ENCODE measurements around the gene STX7. TPM values are rescaled to one million over a fixed set of nuclear protein-coding genes. Genes with fewer than 3 reads are reported as not detected.
A peak's percentile ranks its signal among the peaks of the same experiment; 100 is the strongest.
"Not testable (repeated sequence)": the region's sequence is repeated elsewhere in the genome, so short reads cannot be mapped to it uniquely, and the experiment has no call there.

Gene STX7, protein sequence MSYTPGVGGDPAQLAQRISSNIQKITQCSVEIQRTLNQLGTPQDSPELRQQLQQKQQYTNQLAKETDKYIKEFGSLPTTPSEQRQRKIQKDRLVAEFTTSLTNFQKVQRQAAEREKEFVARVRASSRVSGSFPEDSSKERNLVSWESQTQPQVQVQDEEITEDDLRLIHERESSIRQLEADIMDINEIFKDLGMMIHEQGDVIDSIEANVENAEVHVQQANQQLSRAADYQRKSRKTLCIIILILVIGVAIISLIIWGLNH
- 10 to 100 TPM; 11.8 to 15.1 TPM for total RNA-seq

DNA sequence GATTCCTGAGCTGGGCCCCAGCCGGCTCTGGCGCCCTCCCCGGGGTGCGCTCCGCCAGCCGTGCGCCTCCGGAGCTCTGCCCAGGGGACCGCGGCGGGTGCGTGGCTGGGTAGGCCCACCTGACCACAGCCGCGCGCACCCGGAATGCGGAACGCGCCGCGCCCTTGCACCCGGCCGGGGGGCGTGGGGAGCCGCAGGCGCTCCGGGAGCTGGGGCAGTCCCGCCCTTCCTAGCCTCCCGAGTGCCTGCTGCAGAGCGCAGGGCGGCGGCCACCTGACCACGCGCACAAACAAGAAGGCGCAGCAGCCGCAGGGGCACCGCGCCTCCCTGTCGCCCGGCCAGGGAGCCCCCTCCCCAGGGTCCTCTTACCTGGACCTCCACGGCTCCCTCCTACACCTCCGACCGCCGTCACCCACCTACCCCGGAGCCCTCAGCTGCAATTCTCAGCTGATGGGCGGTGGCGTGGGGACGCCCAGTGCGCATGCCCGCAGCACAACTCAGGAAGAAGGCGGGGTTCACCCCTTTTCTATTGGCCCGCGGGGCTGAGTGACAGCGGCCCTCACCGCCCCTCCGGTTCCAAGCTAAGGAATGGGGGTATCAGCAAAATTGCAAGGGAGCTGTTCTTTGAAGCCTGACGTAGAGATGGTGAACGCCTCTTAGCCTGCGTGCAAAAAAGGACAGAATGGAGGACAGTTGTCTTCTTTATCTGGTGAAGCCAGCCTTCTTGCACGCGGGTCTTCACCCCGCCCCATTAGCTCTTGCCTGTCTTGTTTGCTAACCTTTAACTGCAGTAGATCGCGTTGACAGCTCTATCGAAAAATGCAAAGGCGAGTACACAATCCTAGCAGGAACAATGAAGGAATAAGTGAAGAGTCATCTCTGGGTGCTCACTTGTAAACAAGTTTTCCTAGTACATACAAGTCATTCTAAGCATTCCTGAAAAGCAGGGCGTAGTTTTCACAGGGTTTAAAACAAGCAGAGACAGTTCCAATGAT lies at the start of gene STX7:
STX7 (minus strand) TSS at position 479 of the 995 bp plus-strand sequence. CDS start 9,586 bp downstream, outside the sequence.
- intact Hi-C loops (cut with micrococcal nuclease), result no loop called here
- CTCF ChIA-PET, result interaction anchor here (0.8 to 2.9 kb wide), 11 partner anchors 12 to 450 kb away, joined by 3 to 21 read pairs (median 4); partner anchors contain the start of genes SLC18B1 and TAAR9
- Mint-ChIP-seq H3K27ac (peak within 1 kb of the TSS; percentile 87), H3K27me3 (peaks cover 1% of the 10 kb centered on the region), H3K4me1 (ENCODE audit: low read depth) (peaks cover 26% of the 10 kb centered on the region), H3K36me3 (ENCODE audit: low read depth) (peaks cover 3% of the 10 kb centered on the region), H3K9me3 (no peaks in the 10 kb centered on the region), H3K4me3 (peak within 1 kb of the TSS; percentile 89)
- POLR2A ChIA-PET, result interaction anchor here (0.6 to 0.7 kb wide), 3 partner anchors 285 to 1451 kb away, joined by 3 read pairs; partner anchors contain the start of gene SLC18B1
- peak; percentile 97 for ATAC-seq
- DNase-seq, result peak; percentile 86
- TF ChIP-seq, protein P1, sequence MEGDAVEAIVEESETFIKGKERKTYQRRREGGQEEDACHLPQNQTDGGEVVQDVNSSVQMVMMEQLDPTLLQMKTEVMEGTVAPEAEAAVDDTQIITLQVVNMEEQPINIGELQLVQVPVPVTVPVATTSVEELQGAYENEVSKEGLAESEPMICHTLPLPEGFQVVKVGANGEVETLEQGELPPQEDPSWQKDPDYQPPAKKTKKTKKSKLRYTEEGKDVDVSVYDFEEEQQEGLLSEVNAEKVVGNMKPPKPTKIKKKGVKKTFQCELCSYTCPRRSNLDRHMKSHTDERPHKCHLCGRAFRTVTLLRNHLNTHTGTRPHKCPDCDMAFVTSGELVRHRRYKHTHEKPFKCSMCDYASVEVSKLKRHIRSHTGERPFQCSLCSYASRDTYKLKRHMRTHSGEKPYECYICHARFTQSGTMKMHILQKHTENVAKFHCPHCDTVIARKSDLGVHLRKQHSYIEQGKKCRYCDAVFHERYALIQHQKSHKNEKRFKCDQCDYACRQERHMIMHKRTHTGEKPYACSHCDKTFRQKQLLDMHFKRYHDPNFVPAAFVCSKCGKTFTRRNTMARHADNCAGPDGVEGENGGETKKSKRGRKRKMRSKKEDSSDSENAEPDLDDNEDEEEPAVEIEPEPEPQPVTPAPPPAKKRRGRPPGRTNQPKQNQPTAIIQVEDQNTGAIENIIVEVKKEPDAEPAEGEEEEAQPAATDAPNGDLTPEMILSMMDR (IDR thresholded peaks at IDR 0.05), result no peak

DNA sequence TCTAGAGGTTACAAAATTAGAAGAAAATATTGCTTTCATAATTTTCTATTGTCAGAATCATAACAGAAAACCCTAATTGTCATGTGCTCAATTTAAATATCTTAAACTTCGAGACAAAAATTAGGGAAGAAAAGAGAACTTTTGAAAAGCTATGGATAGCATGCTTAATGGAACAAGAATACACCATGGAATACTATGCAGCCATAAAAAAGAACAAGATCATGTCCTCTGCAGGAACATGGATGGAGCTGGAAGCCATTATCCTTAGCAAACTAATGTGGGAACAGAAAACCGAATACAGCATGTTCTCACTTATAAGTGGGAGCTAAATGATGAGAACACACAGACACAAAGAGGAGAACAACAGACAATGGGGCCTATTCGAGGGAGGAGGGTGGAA lies 47.2 kb upstream of the STX7 start:
- H3K36me3 Mint-ChIP-seq (ENCODE audit: low read depth); ATAC-seq; POLR2A ChIA-PET; CTCF ChIA-PET; H3K4me3 Mint-ChIP-seq; H3K27ac Mint-ChIP-seq; H3K4me1 Mint-ChIP-seq (ENCODE audit: low read depth); DNase-seq; intact Hi-C loops (cut with micrococcal nuclease); H3K9me3 Mint-ChIP-seq: not testable (repeated sequence)
- H3K27me3 Mint-ChIP-seq, result peaks cover 24% of the 10 kb centered on the region

DNA sequence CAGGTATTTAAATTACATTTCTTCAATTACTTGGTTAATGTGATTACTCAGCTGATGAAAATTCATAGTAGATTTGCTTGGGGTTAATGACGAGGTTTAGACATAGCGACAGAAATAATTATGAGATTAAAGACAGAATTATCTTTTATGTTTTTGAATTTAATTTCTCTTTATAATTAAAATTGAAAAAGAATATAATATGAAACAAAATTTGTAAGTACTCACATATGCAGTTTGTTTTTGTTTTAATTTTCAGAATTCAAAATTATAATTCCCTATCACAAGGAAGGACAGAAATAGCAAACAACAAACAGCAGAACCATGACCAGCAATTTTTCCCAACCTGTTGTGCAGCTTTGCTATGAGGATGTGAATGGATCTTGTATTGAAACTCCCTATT lies 39.5 kb upstream of the STX7 start, which contains the start of gene TAAR8:
TAAR8 (plus strand) TSS at position 301 of the 400 bp plus-strand sequence; CDS start at position 322, 21 bp downstream.
- no peaks in the 10 kb centered on the region for H3K36me3 Mint-ChIP-seq (ENCODE audit: low read depth)
- POLR2A ChIA-PET, result no interaction called here
- no peak within 1 kb of the TSS for H3K27ac Mint-ChIP-seq
- H3K27me3 Mint-ChIP-seq, result peaks cover 23% of the 10 kb centered on the region
- H3K4me1 Mint-ChIP-seq (ENCODE audit: low read depth), result no peaks in the 10 kb centered on the region
- CTCF ChIA-PET, result no interaction called here
- H3K4me3 Mint-ChIP-seq, result no peak within 1 kb of the TSS
- H3K9me3 Mint-ChIP-seq, result no peaks in the 10 kb centered on the region
- no peak for DNase-seq
- intact Hi-C loops (cut with micrococcal nuclease), result no loop called here
- TF ChIP-seq, protein P1 (IDR thresholded peaks at IDR 0.05), result no peak
- no peak for ATAC-seq

DNA sequence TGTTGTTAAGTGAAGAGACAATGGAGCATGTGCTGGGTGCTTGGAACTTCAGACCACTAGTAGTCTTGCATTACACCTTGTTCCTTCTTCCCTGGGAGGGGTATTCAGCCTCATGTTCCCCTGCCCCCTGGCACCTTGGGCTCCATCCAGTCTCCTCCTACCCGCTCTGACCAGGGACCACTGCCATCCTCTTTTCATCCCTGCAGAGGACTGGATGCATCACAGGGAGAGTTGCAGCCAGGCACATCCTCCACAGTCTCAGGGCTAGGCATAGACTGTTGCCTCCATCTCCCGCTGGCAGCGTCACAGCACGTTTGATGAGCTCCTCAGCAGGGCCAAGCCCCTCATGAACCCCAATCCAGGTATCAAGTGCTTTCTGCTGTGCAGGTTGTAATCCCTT lies 38.3 kb upstream of the STX7 start:
- DNase-seq (no peak), ATAC-seq (no peak)
- H3K27ac Mint-ChIP-seq, result no peak overlapping the region
- no peak overlapping the region for H3K4me3 Mint-ChIP-seq
- CTCF ChIA-PET, result no interaction called here
- POLR2A ChIA-PET, result no interaction called here
- no peaks in the 10 kb centered on the region for H3K36me3 Mint-ChIP-seq (ENCODE audit: low read depth)
- H3K27me3 Mint-ChIP-seq, result peaks cover 18% of the 10 kb centered on the region
- H3K9me3 Mint-ChIP-seq, result no peaks in the 10 kb centered on the region
- TF ChIP-seq, protein P1 (IDR thresholded peaks at IDR 0.05), result no peak
- intact Hi-C loops (cut with micrococcal nuclease), result no loop called here
- no peaks in the 10 kb centered on the region for H3K4me1 Mint-ChIP-seq (ENCODE audit: low read depth)

DNA sequence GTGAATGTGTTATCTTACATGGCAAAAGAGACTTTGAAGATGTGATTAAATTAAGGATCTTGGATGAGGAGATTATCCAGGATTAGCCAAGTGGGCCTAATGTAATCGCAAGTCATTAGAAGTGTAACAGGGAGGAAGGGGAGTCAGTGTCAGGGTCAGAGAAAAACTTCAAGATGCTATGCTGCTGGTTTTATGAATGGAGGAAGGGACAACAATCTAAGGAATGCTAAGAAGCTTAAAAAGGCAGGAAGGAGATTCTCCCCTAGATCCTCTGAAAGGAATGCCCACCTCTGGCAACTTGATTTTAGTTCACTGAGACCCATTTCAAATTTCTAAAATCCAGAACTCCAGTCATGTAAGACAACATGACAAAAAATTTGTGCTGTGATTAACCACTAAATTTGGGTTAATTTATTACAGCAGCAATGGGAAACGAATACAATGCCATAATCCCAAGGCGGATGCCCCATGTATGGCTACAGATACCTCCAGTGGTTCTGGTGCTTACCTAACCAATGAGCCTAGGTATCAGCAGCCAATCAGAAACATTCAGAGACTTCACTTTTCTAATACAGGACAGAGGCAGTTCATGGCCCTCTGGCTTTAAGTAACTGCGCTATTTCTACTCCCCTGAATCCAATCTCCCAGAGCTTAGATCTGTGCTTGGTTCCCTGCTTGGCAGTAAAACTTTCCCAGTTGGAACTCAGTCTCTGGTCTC lies 36.0 kb upstream of the STX7 start:
- peaks cover 13% of the 10 kb centered on the region for H3K27me3 Mint-ChIP-seq
- no peak for DNase-seq
- H3K36me3 Mint-ChIP-seq (ENCODE audit: low read depth), result no peaks in the 10 kb centered on the region
- CTCF ChIA-PET, result interaction anchor here (1.0 kb wide), 1 partner anchor 10 kb away, joined by 3 read pairs; no protein-coding TSS in a partner anchor
- intact Hi-C loops (cut with micrococcal nuclease), result no loop called here
- H3K9me3 Mint-ChIP-seq, result no peaks in the 10 kb centered on the region
- no peak for ATAC-seq
- POLR2A ChIA-PET, result no interaction called here
- no peaks in the 10 kb centered on the region for H3K4me1 Mint-ChIP-seq (ENCODE audit: low read depth)
- no peak overlapping the region for H3K27ac Mint-ChIP-seq
- no peak overlapping the region for H3K4me3 Mint-ChIP-seq
- TF ChIP-seq, protein P1 (IDR thresholded peaks at IDR 0.05), result no peak

All from activated CD8-positive, alpha-beta T cell treated with anti-CD3 and anti-CD28 coated beads for 36 hours (primary cell).